Hepatocyte (in vitro differentiated cells): ENCODE results near the gene GFOD1.

ENCODE experiments used
- CTCF ChIP-seq: fragments of 200-600 bp; sonication (generic); IDR thresholded peaks from 2 replicates; pipeline ENCODE4 v1.5.1; 2016; ENCODE audit warnings: antibody characterized with exemption, mild to moderate bottlenecking; ENCODE audit not compliant: poor library complexity
- EZH2 ChIP-seq: fragments of 200-600 bp; sonication (generic); IDR thresholded peaks from 2 replicates; pipeline ENCODE4 v1.6.1; 2016; ENCODE audit warnings: antibody characterized with exemption, mild to moderate bottlenecking, borderline replicate concordance
- EZH2phosphoT487 ChIP-seq: fragments of 200-600 bp; sonication (generic); IDR thresholded peaks from one replicate; pipeline ENCODE4 v1.6.1; 2018; ENCODE audit warnings: antibody characterized with exemption, mild to moderate bottlenecking, low read depth, moderate library complexity; ENCODE audit not compliant: unreplicated experiment, severe bottlenecking

GRCh38 chr6:13437218-13437996 lies 50.0 kb downstream of the GFOD1 start:
- no peak for TF ChIP-seq CTCF
- TF ChIP-seq EZH2: no peak
- TF ChIP-seq EZH2phosphoT487: no peak
